Endothelial cell of umbilical vein (primary cell): Measurements from ENCODE around the gene RPSA.
A peak's percentile ranks its signal among the peaks of the same experiment; 100 is the strongest.

Experiments used
- EZH2 ChIP-seq: IDR thresholded peaks from 2 replicates; pipeline ENCODE4 v1.6.1; 2012; ENCODE audit warnings: borderline replicate concordance, low read depth, mild to moderate bottlenecking, moderate library complexity, low read length, inconsistent platforms; ENCODE audit not compliant: severe bottlenecking
- FOS ChIP-seq: IDR thresholded peaks from 2 replicates; pipeline ENCODE4 v1.6.1; 2011; ENCODE audit warnings: mild to moderate bottlenecking, low read length, moderate library complexity, borderline replicate concordance; ENCODE audit not compliant: insufficient read depth
- GATA2 ChIP-seq: IDR thresholded peaks from 2 replicates; pipeline ENCODE4 v1.7.0; 2011; ENCODE audit warnings: low read depth, mild to moderate bottlenecking, moderate library complexity, mixed read lengths, low read length; ENCODE audit not compliant: insufficient read length, insufficient read depth
- JUN ChIP-seq: IDR thresholded peaks from 2 replicates; pipeline ENCODE4 v1.6.1; 2011; ENCODE audit warnings: borderline replicate concordance, low read depth; ENCODE audit not compliant: insufficient read length, insufficient read depth
- MYC ChIP-seq: IDR thresholded peaks from one replicate; pipeline ENCODE4 v1.6.1; 2011; ENCODE audit warnings: mild to moderate bottlenecking, low read depth, low read length
- POLR2A ChIP-seq: IDR thresholded peaks from 2 replicates; pipeline ENCODE4 v1.6.1; 2012; ENCODE audit warnings: low read depth, mild to moderate bottlenecking, control low read depth, low read length
- POLR2AphosphoS5 ChIP-seq: IDR thresholded peaks from 2 replicates; pipeline ENCODE4 v1.6.1; 2012; ENCODE audit warnings: low read depth, mild to moderate bottlenecking, control low read depth, low read length, moderate library complexity; ENCODE audit not compliant: insufficient read depth
- TF ChIP-seq, protein P1 (sequence below), 2 donors: IDR thresholded peaks; 1 replicate in 1 of 2; 2 replicates in 1 of 2; pipeline ENCODE4 v1.5.1; 2011; ENCODE audit warnings: low read length in 2 of 2, mild to moderate bottlenecking in 2 of 2, moderate library complexity in 2 of 2, control low read depth in 1 of 2, inconsistent platforms in 1 of 2, low read depth in 1 of 2; ENCODE audit not compliant: insufficient read depth in 1 of 2; ENCODE audit errors: extremely low read depth in 1 of 2
- TF ChIP-seq, protein P2 (sequence below): IDR thresholded peaks from 2 replicates; pipeline ENCODE4 v1.6.1; 2011; ENCODE audit not compliant: insufficient read depth, insufficient read length

DNA sequence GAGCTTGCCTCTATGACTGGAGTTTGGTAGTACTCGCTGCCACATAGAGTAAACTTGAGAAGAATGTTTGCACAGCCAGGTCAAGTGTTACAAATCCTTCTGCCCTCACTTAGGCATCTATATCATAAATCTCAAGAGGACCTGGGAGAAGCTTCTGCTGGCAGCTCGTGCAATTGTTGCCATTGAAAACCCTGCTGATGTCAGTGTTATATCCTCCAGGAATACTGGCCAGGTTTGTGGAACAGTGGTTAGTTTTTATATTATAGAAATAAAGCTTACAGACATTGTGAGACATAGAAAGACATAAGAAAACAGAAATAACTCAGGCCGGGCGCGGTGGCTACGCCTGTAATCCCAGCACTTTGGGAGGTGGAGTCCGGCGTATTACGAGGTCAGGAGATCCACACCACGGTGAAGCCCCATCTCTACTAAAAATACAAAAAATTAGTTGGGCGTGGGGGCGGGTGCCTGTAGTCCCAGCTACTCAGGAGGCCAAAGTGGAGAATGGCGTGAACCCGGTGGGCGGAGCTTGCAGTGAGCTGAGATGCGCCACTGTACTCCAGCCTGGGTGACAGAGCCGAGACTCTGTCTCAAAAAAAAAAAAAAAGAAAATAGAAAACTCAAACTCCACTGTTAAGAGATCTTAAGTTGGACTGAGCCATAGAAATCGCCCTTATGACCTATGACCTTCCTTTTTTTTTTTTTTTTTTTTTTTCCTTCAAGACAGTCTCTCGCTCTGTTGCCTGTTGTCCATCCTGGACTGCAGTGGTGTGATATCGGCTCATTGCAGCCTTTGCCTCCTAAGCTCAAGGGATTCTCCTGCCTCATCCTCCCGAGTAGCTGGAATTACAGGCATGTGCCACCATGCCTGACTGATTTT is 2.2 kb downstream of the RPSA start:
- TF ChIP-seq POLR2A (peak; percentile 20), EZH2 (no peak), JUN (no peak), POLR2AphosphoS5 (no peak), GATA2 (no peak), FOS (no peak), MYC (no peak)
- TF ChIP-seq, protein P1, sequence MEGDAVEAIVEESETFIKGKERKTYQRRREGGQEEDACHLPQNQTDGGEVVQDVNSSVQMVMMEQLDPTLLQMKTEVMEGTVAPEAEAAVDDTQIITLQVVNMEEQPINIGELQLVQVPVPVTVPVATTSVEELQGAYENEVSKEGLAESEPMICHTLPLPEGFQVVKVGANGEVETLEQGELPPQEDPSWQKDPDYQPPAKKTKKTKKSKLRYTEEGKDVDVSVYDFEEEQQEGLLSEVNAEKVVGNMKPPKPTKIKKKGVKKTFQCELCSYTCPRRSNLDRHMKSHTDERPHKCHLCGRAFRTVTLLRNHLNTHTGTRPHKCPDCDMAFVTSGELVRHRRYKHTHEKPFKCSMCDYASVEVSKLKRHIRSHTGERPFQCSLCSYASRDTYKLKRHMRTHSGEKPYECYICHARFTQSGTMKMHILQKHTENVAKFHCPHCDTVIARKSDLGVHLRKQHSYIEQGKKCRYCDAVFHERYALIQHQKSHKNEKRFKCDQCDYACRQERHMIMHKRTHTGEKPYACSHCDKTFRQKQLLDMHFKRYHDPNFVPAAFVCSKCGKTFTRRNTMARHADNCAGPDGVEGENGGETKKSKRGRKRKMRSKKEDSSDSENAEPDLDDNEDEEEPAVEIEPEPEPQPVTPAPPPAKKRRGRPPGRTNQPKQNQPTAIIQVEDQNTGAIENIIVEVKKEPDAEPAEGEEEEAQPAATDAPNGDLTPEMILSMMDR (IDR thresholded peaks at IDR 0.05; ENCODE audit: extremely low read depth in 1 of 2, insufficient read depth in 1 of 2, low read depth in 1 of 2, low read length in 2 of 2): no peak
- TF ChIP-seq, protein P2, sequence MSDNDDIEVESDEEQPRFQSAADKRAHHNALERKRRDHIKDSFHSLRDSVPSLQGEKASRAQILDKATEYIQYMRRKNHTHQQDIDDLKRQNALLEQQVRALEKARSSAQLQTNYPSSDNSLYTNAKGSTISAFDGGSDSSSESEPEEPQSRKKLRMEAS: no peak
